K562 (cell line): Measurements from ENCODE around the gene DNAJC15. TPM values are rescaled to one million over a fixed set of nuclear protein-coding genes. Genes with fewer than 3 reads are reported as not detected.

ENCODE experiments used
- ATAC-seq: fragments of 200-7000 bp; cut with Tn5 transposase; 3 replicates; pipeline ENCODE4 v1.9.1; 2020; ENCODE audit warnings: moderate library complexity
- BruUV-seq: library from RNA; stranded (reverse); fragments of 400-500 nt; replicated peaks from 2 replicates; lab custom pipeline; 2021; lab: Mats Ljungman, UMichigan
- CTCF ChIA-PET: fragments of 300-600 bp; formaldehyde crosslinking; extraction: SDS; loops from one replicate; lab custom pipeline; 2021; ENCODE audit warnings: low intra/inter-chr PET ratio; lab: Yijun Ruan, JAX
- POLR2A ChIA-PET: fragments of 300-600, 350-650 bp; sonication (Branson Sonifier 250); formaldehyde crosslinking; extraction: SDS; loops from one replicate; lab custom pipeline; 2021; ENCODE audit warnings: antibody characterized with exemption, inconsistent platforms; lab: Yijun Ruan, JAX
- DNase-seq, 4 experiments: peaks; one replicate each; pipeline versions ENCODE4 v3.0.0 to v3.0.0-alpha.2; 2011 to 2018; ENCODE audit warnings: low spot score in 3 of 4, mixed read lengths in 3 of 4; ENCODE audit errors: extremely low read depth in 1 of 4
- FAIRE-seq: peaks from 2 replicates; lab custom pipeline; 2011; peaks lifted over from hg19 to GRCh38; lab: Jason Lieb, UNC
- H2AFZ ChIP-seq: 2 replicates; pipeline ENCODE4 v1.6.0; 2011; ENCODE audit warnings: low read depth, low read length, control low read depth, inconsistent platforms
- H3K27ac ChIP-seq: fragments of 200-600 bp; 3 replicates; pipeline ENCODE4 v1.8.0; 2011; ENCODE audit warnings: low read depth, mild to moderate bottlenecking, control low read depth, inconsistent platforms, low read length, moderate library complexity, mixed read lengths; ENCODE audit errors: extremely low read depth
- H3K27me3 ChIP-seq, 2 experiments: fragments of 300-600 bp in 1 of 2; 2 replicates in 1 of 2; 3 replicates in 1 of 2; pipeline versions ENCODE4 v1.6.0 to v1.8.0; 2011; ENCODE audit warnings: inconsistent platforms in 2 of 2, low read length in 2 of 2, mild to moderate bottlenecking in 1 of 2, mixed read lengths in 1 of 2, moderate library complexity in 1 of 2; ENCODE audit not compliant: control insufficient read depth in 2 of 2, insufficient read depth in 2 of 2
- H3K36me3 ChIP-seq: fragments of 300-600 bp; 3 replicates; pipeline ENCODE4 v1.8.0; 2011; ENCODE audit warnings: mild to moderate bottlenecking, low read length, inconsistent platforms; ENCODE audit not compliant: control insufficient read depth, insufficient read depth
- H3K4me1 ChIP-seq, 2 experiments: fragments of 200-600 bp in 1 of 2; replicated peaks in 1 of 2; 2 replicates in 1 of 2; 3 replicates in 1 of 2; pipeline versions ENCODE4 v1.5.1 to v1.8.0; 2011; ENCODE audit warnings: inconsistent platforms in 2 of 2, low read length in 2 of 2, mild to moderate bottlenecking in 1 of 2, mixed read lengths in 1 of 2, moderate library complexity in 1 of 2; ENCODE audit not compliant: control insufficient read depth in 2 of 2, insufficient read depth in 2 of 2
- H3K4me2 ChIP-seq: 2 replicates; pipeline ENCODE4 v1.6.1; 2011; ENCODE audit warnings: low read length, control low read depth, inconsistent platforms, mixed read lengths; ENCODE audit not compliant: insufficient read depth
- H3K4me3 ChIP-seq: fragments of 200-600 bp; sonication (generic), shearing (Covaris generic); 2 replicates; pipeline ENCODE4 v1.5.1; 2016; ENCODE audit warnings: control low read depth, inconsistent platforms
- H3K79me2 ChIP-seq: fragments of 200-600 bp; 3 replicates; pipeline ENCODE4 v1.8.0; 2011; ENCODE audit warnings: low read length, inconsistent platforms; ENCODE audit not compliant: control insufficient read depth, insufficient read depth
- H3K9ac ChIP-seq, 2 experiments: 2 replicates each; pipeline versions ENCODE4 v1.6.0 to v1.6.1; 2011; ENCODE audit warnings: low read depth in 2 of 2, low read length in 2 of 2, control low read depth in 1 of 2, inconsistent platforms in 1 of 2, mild to moderate bottlenecking in 1 of 2, mixed read lengths in 1 of 2; ENCODE audit not compliant: insufficient read depth in 1 of 2
- H3K9me1 ChIP-seq: one replicate; pipeline ENCODE4 v1.6.0; 2011; ENCODE audit warnings: inconsistent platforms, mild to moderate bottlenecking, low read length, moderate library complexity; ENCODE audit not compliant: control insufficient read depth, insufficient read depth
- H3K9me3 ChIP-seq: replicated peaks from 2 replicates; pipeline ENCODE4 v1.5.1; 2011; ENCODE audit warnings: low read depth, low read length, inconsistent platforms; ENCODE audit not compliant: control insufficient read depth, insufficient read depth
- H4K20me1 ChIP-seq: replicated peaks from 2 replicates; pipeline ENCODE4 v1.6.1; 2011; ENCODE audit warnings: low read length, inconsistent platforms, mixed read lengths; ENCODE audit not compliant: control insufficient read depth, insufficient read depth
- ARHGAP35 ChIP-seq: fragments of 450-650 bp; IDR thresholded peaks from 2 replicates; pipeline ENCODE4 v1.6.1; 2018; ENCODE audit not compliant: partially characterized antibody
- TAF7 ChIP-seq: fragments of 450-650 bp; IDR thresholded peaks from 2 replicates; pipeline ENCODE4 v1.6.1; 2016; ENCODE audit warnings: missing genetic modification characterization, missing compliant biosample characterization
- ZNF518B ChIP-seq: fragments of 250-450 bp; sonication (Bioruptor Pico); IDR thresholded peaks from 2 replicates; pipeline ENCODE4 v1.5.0; 2021; ENCODE audit warnings: mild to moderate bottlenecking, moderate library complexity
- WGBS: fragments of 100-300 bp; shearing (Covaris generic); methylation state at CpG from one replicate; pipeline ENCODE4 v1.1.6; 2016; ENCODE audit warnings: low coverage, mixed read lengths; ENCODE audit not compliant: insufficient coverage; ENCODE audit errors: missing lambda C conversion rate; 5-methylcytosine and 5-hydroxymethylcytosine counted together
- in situ Hi-C: fragments of 300-500 bp; cut with MboI; formaldehyde crosslinking; loops from 4 replicates; pipeline ENCODE4 v1.15.0; 2018; ENCODE audit warnings: inconsistent platforms, mixed read lengths
- intact Hi-C: fragments of 100-400 bp; cut with micrococcal nuclease; formaldehyde crosslinking; loops from 2 replicates; pipeline ENCODE4 v1.14.2; 2022
- polyA plus RNA-seq, 8 experiments: library from polyadenylated mRNA; depleted of rRNA in 4 of 8; stranded (reverse) in 5 of 8; unstranded in 3 of 8; fragments of >200 nt; fragmentation: Nextera tagmentation in 2 of 8; fragmentation: Illumina TruSeq in 1 of 8; extraction: Ambion mirVana in 2 of 8; extraction: Trizol in 1 of 8; gene quantifications; 2 replicates each; pipeline versions ENCODE4 v1.2.1 to v1.2.3, GENCODE V29; 2011 to 2014; ENCODE audit warnings: inconsistent platforms in 1 of 8, missing spikeins in 1 of 8
- total RNA-seq, 7 experiments: library from RNA; depleted of rRNA in 6 of 7; stranded (reverse); fragments of >200 nt in 6 of 7; fragmentation: Illumina TruSeq in 2 of 7; extraction: Trizol in 2 of 7; gene quantifications; 2 replicates each; pipeline versions ENCODE4 v1.2.1 to v1.2.3, GENCODE V29; 2011 to 2021; ENCODE audit warnings: low replicate concordance in 1 of 7

DNAJC15 gene
- total and polyA plus RNA-seq, 9 of the 15 experiments (the other 6 are each of a cell fraction or from before 2014, with no cell fraction given) = 0.47 to 3.8 (median 1.0) TPM

GRCh38 chr13:43143591-43143990 is 120.2 kb downstream of the DNAJC15 start:
- intact Hi-C loops (no loop called here), in situ Hi-C loops (no loop called here)
- Histone ChIP-seq H4K20me1 (no peaks in the 10 kb centered on the region), H3K9ac (no peak overlapping the region), H3K4me1 (no peaks in the 10 kb centered on the region), H3K4me2 (no peak overlapping the region), H3K27ac (no peak overlapping the region), H3K9me1 (no peaks in the 10 kb centered on the region), H3K36me3 (no peaks in the 10 kb centered on the region), H3K79me2 (no peaks in the 10 kb centered on the region), H3K9me3 (no peaks in the 10 kb centered on the region), H3K4me3 (no peak overlapping the region), H2AFZ (no peak overlapping the region), H3K27me3 (no peaks in the 10 kb centered on the region)
- 3% methylated on average over 3 of the region's 3 CpGs for WGBS
- POLR2A ChIA-PET = no interaction called here
- TF ChIP-seq ZNF518B (CRISPR knock-in tag) (no peak), ARHGAP35 (no peak), TAF7 (tag) (no peak)
- no peak for FAIRE-seq
- no peak for ATAC-seq
- no peak for DNase-seq
- CTCF ChIA-PET = no interaction called here
- BruUV-seq = no TSS peak
